Astrocyte of the spinal cord (primary cell): ENCODE results near the gene SARDH.

Experiments used
- DNase-seq: peaks from one replicate; pipeline ENCODE4 v3.0.0; 2011; ENCODE audit warnings: low read depth, low spot score
- H3K4me3 ChIP-seq: 2 replicates; pipeline ENCODE4 v1.5.1; 2011; ENCODE audit warnings: low read depth, mild to moderate bottlenecking, low read length, moderate library complexity
- CTCF ChIP-seq: IDR thresholded peaks from 2 replicates; pipeline ENCODE4 v1.5.1; 2012; ENCODE audit warnings: low read depth, mild to moderate bottlenecking, low read length, inconsistent platforms
- in situ Hi-C: cut with HindIII; loops from 2 replicates; pipeline ENCODE4 v1.10.0; 2017; ENCODE audit warnings: low sequenced_read_pairs

The SARDH gene

GRCh38 chr9:133667759-133668450 is 70.2 kb downstream of the SARDH start:
- in situ Hi-C loops: no loop called here
- no peak for DNase-seq
- TF ChIP-seq CTCF: no peak

GRCh38 chr9:133666845-133667244 is 71.3 kb downstream of the SARDH start:
- no peak for DNase-seq
- no peak for TF ChIP-seq CTCF
- in situ Hi-C loops: no loop called here
- no peak overlapping the region for H3K4me3 ChIP-seq

More at GRCh38 chr9:133667759-133668450, 70.2 kb downstream of the SARDH start:
- no peak overlapping the region for H3K4me3 ChIP-seq

GRCh38 chr9:133666387-133666786 is 71.8 kb downstream of the SARDH start:
- TF ChIP-seq CTCF: no peak
- no peak overlapping the region for H3K4me3 ChIP-seq
- DNase-seq: no peak
- in situ Hi-C loops: no loop called here

GRCh38 chr9:133665535-133665934 is 72.6 kb downstream of the SARDH start:
- in situ Hi-C loops: no loop called here
- no peak for TF ChIP-seq CTCF
- no peak overlapping the region for H3K4me3 ChIP-seq
- no peak for DNase-seq

- no peak for TF ChIP-seq CTCF
- no peak overlapping the region for H3K4me3 ChIP-seq
- in situ Hi-C loops: no loop called here
- no peak for DNase-seq
Measured at GRCh38 chr9:133665096-133665495, 73.1 kb downstream of the SARDH start.

GRCh38 chr9:133664173-133665050 is 73.7 kb downstream of the SARDH start:
- no peak for DNase-seq
- in situ Hi-C loops: no loop called here

More at GRCh38 chr9:133664173-133665050, 73.7 kb downstream of the SARDH start:
- H3K4me3 ChIP-seq: no peak overlapping the region
- peak; percentile 24 for TF ChIP-seq CTCF
